GM12865 (cell line): ENCODE measurements around the gene PCGF3.

ENCODE experiments used
- DNase-seq: peaks from one replicate; pipeline ENCODE4 v3.0.0; 2010; ENCODE audit warnings: low read depth
- H3K4me3 ChIP-seq: 2 replicates; pipeline ENCODE4 v1.5.1; 2011; ENCODE audit warnings: mild to moderate bottlenecking, low read depth, low read length, control low read depth
- TF ChIP-seq, protein P1 (sequence below): IDR thresholded peaks from 2 replicates; pipeline ENCODE4 v1.5.1; 2011; ENCODE audit warnings: low read length, control low read depth, low read depth, inconsistent platforms; ENCODE audit not compliant: insufficient read depth; ENCODE audit errors: missing control alignments

The PCGF3 gene

DNA sequence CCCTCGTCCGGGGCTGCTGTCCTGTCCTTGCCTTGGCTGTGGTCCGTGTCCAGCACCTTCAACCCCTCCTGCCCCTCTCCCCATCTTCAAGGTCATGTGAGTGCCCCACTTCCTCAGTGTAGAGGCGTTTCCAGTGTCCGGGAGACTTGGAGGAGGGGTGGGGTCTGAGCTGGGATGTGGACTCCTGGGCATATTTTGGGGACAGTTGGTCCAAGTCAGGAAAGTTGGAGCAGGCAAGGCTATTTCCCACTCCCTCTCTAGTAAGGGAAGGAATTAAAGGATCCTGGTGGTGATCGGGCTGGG lies 3.0 kb downstream of the PCGF3 start:
- no peak overlapping the region for H3K4me3 ChIP-seq
- TF ChIP-seq, protein P1, sequence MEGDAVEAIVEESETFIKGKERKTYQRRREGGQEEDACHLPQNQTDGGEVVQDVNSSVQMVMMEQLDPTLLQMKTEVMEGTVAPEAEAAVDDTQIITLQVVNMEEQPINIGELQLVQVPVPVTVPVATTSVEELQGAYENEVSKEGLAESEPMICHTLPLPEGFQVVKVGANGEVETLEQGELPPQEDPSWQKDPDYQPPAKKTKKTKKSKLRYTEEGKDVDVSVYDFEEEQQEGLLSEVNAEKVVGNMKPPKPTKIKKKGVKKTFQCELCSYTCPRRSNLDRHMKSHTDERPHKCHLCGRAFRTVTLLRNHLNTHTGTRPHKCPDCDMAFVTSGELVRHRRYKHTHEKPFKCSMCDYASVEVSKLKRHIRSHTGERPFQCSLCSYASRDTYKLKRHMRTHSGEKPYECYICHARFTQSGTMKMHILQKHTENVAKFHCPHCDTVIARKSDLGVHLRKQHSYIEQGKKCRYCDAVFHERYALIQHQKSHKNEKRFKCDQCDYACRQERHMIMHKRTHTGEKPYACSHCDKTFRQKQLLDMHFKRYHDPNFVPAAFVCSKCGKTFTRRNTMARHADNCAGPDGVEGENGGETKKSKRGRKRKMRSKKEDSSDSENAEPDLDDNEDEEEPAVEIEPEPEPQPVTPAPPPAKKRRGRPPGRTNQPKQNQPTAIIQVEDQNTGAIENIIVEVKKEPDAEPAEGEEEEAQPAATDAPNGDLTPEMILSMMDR, result no peak
- DNase-seq, result no peak

GRCh38 chr4:709348-709747 lies 3.7 kb downstream of the PCGF3 start:
- TF ChIP-seq, protein P1, result no peak
- H3K4me3 ChIP-seq, result no peak overlapping the region
- DNase-seq, result no peak

DNA sequence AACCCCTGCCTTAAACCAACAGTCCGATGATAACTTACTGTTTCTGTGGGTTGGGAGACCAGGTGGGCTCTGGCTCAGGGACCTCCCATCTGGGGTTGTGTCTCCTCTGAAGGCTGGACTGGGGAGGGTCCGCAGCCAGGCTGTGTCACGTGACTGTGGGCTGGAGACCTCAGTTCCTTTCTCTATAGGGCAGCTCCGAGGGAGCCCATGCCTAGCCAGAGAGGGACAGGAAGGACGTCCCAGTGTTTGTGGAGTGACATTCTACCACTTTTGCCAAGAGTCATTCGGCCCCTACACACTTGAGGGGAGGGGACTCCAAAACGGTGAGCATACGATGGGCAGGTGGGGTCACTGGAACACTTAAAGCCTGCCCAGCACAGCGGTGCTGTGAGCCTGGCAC lies 4.5 kb downstream of the PCGF3 start:
- no peak overlapping the region for H3K4me3 ChIP-seq
- TF ChIP-seq, protein P1, result no peak
- no peak for DNase-seq

DNA sequence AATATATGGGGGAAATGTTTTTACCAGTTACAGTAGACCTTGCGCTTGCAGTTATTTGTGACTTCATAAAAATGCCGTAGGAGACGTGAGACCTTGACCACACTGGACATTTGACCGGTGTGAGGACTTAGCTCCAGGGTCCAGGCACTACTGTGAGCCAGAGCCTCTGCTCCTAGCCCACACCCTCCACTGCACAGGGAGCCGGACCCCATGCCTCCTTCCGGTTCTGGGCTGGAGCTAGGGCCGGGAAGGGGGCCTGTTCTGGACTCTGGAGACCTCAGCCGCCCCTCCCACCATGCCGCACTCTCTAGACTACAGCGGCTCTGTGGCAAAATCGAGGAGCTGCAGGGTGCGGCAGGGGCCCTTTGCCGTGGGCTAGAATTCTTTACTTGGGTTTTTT lies 5.3 kb downstream of the PCGF3 start:
- H3K4me3 ChIP-seq, result no peak overlapping the region
- no peak for DNase-seq
- TF ChIP-seq, protein P1, result no peak

DNA sequence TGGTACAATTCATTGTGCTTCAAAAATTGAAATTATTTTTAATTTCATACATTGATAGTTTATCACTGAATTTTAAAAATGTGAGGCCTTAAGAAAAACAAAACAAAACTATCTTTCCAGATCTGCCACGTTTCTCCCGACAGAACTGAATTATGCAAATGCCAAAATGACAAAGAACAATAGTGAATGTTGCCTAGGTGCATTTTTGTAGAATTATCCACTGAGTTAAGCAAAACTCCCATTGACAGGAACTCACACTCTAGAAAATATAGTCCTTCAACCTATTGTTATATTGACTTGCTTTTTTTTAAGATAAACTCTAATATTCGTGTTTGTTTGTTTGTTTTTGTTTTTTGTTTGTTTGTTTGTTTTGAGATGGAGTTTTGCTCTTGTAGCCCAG lies 6.5 kb downstream of the PCGF3 start:
- DNase-seq, result no peak
- no peak overlapping the region for H3K4me3 ChIP-seq
- TF ChIP-seq, protein P1, result no peak

- no peak for DNase-seq
- TF ChIP-seq, protein P1, result no peak
- H3K4me3 ChIP-seq, result no peak overlapping the region
Measured at GRCh38 chr4:712916-713632, 7.4 kb downstream of the PCGF3 start.

GRCh38 chr4:714087-714486 lies 8.5 kb downstream of the PCGF3 start:
- TF ChIP-seq, protein P1, result no peak
- DNase-seq, result no peak
- no peak overlapping the region for H3K4me3 ChIP-seq
